Glomerular visceral epithelial cell (primary cell): Measurements from ENCODE around the gene FFAR1.

Experiments used
- DNase-seq: peaks from one replicate; pipeline ENCODE4 v3.0.0-alpha.2; 2016; ENCODE audit errors: extremely low spot score

Gene FFAR1

DNA sequence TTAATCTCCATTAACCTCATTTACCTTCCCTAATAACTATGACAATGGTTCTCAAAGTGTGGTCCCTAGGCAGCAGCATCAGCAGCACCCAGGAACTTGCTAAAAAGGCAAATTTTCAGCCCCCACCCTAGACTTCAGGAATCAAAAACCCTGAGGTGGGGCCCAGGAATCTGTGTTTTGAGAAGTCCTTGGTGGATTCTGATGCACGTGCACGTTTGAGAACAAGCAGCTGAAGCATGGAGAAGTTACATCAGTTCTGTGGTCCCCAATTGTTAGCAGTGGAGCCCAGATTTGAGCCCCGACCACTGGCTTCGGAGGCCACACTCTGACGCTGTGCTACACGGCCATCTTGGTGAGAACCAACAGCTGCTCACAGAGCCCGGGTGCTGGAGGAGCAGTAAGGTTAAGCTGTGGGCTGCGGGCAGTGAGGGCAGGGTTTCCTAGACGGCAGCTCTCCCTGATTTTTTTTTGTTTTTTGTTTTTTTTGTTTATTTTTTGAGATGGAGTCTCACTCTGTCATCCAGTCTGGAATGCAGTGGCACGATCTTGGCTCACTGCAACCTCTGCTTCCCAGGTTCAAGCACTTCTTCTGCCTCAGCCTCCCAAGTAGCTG, 32.7 kb upstream of the FFAR1 start:
- DNase-seq, result no peak

DNA sequence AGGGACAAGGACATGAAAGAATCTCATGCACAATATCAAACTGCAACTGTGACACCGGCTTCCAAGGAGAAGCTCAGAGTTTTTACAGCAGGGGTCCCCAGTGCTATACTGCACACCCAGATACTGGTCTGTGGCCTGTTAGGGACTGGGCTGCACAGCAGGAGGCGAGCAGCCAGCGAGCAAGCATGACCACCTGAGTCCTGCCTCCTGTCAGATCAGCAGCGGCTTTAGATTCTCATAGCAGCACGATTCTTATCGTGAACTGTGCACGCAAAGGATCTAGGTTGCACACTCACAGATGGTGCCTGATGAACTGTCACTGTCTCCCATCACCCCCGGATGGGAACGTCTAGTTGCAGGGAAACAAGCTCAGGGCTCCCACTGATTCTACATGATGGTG, 31.8 kb upstream of the FFAR1 start:
- no peak for DNase-seq

DNA sequence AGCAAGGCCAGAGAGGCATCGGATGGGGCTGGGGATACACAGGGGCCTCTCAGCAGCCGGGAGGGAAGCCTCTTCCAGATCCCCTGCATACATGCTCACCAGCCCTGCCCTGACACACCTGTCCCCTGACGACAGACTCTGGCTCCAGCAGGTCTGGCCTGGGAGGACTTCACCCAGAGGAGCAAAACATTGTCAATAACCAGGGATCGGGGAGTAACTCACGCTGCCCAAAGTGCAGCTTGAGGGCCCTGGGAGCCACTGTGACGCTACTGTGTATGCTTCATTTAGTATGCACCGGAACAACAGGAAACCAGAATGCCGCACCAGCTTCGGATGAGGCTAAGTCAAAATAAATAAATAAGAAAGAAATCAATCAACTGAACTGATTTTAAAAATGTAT, 31.1 kb upstream of the FFAR1 start:
- no peak for DNase-seq

DNA sequence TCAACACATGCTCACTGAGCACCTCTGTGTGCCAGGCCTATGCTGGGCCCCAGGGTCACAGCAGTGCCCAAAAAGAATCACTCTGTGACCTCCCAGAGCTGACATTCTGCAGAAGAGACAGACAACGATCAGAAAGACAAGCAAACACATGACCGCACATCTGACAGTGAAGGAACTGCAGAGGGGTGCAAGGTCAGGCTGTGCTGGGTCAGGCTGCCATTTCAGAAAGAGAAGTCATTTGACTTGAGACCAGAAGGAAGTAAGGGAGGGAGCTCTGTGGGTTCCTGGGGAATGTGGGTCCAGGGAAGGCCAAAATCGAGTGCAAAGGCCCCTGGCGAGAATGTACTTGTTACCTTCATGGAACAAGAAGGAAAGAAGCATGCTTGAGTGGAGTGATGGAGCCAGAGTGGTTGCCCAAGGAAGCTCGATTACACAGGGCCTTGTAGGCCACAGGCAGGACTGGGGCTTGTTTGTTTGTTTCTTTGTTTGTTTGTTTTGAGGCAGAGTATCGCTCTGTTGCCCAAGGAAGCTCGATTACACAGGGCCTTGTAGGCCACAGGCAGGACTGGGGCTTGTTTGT, 30.1 kb upstream of the FFAR1 start:
- DNase-seq, result no peak

DNA sequence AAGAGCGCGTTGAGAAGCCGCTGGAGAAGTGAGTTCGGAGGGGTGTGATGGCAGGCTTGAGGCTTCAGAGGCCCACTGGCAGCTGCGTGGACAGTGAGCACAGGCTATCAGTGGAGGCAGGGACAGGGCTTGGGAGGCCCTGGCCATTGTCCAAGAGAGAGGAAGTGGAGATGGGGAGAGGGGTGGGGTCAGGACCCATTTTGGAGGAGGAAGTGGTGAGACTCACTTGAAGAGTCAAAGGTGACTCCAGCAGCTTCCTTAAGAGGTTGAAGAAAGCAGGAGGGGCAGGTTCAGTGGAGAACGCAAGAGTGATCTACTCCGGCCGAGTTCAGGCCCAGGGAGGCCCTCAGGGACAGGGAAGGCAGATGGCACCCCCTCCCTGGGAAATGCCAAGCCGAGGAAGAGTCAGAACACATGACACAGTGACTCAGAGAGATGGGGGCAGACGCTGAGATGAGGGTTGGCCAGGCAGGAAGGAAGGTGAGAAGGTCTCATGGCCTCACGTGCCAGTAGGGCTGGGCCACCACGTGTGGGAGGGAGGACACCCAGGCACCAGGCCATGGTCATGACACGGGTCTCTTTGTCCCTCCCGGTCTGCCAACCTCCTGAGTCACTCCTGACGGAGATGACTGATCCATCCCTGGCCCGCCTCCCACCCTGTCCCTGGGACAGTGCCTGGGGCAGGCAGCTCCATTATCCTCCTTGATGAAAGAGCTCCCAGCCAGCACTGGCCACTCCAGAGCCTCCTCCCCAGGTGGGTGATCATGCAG, 28.8 kb upstream of the FFAR1 start:
- peak; percentile 78 for DNase-seq

DNA sequence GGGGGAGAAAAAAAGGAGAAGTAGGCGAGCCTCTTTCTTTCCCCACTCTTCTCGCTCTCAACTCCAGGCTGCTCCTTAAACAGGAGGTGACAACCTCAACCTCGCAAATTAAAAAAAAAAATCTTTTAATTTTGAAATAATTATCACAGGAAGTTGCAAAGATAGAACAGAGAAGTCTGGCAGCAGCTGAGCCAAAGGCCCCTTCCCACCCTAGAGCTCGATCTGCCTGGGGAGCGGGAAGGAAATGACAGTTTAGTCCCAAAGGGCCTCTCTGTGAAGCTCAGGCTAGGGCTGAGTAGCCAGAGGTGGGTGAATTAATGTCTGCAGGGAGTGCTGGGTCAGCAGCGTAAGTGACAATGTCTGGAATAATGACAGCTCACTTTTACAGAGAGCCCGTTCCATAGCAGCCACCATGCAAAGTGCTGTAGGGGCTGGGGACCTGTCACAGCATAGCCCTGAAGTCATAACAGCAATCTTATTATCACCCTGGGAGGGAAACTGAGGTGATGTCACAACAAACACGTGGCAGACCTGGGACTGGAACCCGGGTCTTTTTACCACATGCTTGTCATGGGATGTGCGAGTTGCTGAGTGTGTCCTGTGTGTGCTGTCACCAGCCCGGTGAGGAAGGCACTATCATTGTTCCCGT, 27.5 kb upstream of the FFAR1 start:
- DNase-seq, result no peak

DNA sequence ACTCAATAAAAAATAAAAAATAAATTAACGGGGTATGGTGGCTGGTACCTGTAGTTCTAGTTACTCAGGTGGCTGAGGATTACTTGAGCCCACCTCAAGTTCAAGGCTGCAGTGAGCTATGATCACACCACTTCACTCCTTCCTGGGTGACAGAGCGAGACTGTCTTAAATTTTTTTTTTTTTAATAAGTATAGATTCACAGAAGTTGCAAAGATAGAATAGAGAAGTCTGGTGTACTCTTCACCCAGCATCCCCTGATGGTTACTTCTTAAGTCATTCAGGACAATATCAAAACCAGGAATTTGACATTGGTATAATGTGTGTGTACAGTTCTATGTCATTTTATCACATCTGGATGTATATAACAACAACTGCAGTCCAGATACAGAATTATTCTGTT, 26.4 kb upstream of the FFAR1 start:
- DNase-seq, result no peak

DNA sequence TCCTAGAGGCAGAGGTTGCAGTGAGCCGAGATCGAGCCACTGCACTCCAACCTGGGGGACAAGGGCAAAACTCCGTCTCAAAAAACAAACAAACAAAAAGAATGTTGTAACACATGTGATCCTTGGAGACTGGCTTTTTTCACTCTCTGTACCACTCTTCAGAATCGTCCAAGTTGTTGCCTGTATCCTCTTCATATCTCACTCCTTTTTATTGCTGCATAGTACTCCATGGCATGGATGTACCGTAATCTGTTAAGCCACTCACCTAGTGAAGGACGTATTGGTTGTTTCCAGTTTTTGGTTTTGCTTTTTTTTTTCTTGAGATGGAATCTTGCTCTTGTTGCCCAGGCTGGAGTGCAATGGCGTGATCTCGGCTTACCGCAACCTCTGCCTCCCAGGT, 25.7 kb upstream of the FFAR1 start:
- DNase-seq, result no peak

DNA sequence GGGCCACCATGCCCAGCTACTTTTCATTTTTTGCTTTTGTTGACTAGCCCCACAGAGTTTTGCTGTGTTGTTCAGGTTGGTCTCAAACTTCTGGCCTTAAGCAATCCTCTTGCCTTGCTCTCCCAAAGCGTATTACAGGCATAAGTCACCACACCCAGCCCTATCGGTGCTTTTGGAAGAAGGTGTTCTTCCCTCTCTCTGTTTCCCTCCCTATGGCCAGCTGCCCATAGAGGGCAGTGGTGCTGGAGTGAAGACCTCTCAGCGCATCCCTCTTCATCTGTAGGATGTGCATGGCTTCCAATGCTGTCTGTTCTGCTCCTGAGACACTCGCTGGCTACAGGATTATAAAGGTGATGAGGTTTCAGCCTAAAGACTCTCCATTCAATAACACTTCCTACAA, 20.1 kb upstream of the FFAR1 start:
- no peak for DNase-seq

DNA sequence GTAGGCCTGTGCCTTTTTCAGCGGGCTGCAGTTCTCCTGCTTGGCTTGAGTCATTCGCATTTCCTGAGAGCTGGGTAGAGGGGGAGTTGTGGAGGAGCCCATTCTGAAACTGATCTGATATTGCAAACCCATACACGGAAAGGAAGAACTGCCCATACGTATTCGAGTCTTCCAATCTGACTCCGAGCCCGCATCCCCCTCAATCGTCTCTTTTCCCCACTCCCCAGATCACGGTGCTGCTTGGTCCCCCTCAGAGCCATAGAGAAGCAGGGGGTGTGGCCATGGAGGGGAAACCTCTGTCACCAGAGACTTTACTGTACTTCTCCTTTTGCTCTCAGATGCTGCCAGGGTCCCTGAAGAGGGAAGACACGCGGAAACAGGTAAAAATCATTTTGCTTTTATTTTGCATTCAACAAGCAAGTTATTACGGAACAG, 18.8 kb upstream of the FFAR1 start, which contains the start of gene CD22:
CD22 (plus strand) TSS at position 337 of the 435 bp plus-strand sequence. CDS start 2,854 bp downstream, outside the sequence.
- no peak for DNase-seq

DNA sequence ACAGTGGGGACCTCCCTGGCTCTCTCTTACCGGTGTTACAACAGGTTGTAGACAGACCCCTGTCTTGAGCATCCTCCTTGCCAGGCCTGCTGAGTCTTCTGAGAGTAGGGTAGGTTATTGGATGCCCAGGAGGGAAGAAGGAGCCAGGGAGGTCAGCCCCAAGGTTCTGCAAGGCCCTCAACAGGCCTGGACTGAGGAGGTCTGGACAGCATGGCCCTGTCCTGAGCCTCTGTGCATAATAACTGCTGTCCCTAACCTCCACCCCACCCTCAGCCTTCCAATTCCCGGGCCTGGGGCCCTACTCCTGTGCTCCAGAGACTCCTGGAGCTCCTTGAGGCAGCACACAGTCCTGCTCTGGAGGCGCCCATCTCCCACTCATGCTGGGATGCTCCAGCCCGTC, 18.4 kb upstream of the FFAR1 start:
- DNase-seq, result no peak

DNA sequence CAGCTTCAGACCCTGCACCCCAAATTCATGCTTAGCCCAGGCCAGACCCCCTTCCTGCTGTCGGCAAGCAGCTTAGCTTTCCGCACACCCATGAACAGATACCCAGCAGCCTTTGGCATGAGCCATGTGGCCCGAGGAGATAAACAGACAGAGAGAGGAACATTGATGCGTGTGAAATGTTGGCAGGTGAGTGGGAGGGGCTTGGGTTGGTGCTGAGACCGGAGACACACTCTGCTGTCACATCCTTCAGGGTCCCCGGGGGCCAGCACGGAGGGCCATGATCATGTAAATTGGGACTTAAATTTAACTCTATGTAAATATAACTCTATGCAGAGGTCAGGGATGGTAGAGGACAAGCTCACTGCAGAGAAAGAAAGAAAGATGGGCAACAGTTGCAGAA, 17.2 kb upstream of the FFAR1 start:
- no peak for DNase-seq

DNA sequence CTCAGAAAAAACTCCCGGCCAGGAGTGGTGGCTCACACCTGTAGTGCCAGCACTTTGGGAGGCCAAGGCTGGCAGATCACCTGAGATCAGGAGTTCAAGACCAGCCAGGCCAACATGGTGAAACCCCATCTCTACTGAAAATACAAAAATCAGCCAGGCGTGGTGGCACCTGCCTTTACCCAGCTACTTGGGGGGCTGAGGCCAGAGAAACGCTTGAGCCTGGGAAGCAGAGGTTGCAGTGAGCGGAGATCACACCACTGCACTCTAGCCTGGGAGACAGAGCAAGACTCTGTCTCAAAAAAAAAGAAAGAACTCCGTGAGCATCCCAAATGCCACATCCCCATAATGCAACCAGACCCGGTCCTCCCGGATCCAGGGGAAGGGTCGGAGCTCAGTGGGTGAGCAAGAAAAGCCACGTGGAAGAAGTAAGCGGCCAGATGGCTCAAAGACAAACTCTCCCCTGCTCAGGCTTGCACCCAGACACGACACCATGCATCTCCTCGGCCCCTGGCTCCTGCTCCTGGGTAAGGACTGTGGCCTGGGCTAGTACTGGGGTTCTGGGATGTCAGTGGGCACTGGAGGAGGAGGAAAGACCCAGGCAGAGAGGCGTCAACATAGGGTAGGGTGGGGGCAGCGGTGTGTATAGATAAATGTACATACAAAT, 16.0 kb upstream of the FFAR1 start:
- DNase-seq, result no peak

DNA sequence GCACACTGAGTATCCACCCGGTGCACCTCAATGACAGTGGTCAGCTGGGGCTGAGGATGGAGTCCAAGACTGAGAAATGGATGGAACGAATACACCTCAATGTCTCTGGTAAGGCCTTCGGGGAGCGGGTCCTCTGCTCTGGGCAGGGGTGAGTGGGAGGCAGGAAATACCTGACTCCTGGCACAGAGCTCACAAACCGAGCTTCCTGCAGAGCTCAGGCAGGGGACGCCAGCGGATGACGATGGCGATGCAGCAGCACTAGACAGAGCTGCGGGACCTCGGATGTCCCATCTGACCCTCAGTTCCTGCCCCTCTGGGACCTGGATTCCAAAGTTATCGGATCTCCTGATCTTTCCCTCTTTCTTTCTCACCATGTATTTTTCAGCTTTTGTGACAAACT, 14.9 kb upstream of the FFAR1 start:
- no peak for DNase-seq

DNA sequence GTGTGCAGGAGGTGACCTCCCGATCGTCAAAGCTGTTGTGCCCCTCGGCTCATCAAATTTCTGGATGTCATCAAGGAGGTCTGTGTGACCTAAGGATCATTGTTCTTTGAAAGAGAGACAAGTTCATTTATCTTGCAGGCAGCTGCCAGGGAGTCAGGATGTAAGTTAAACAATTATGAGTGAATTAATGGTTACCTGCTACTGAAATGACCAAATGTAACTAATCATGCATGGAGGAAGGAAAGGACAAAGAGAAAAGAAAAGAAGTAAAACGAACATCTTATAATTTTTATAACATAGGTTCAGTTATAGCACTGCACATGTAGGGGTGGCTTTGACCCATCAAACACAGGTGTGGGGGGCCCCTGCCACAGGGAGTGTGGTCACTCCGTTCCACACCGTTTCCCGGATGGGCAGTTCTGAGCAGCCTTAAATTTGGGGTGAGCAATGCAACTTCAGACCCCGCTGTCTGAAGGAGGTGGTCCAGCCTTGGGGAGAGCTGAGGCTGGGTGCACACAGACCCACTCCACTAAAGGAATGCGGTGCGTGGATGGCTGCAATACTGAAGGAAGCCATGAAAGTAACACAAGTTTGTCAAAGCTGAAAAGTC, 13.5 kb upstream of the FFAR1 start:
- DNase-seq, result no peak

DNA sequence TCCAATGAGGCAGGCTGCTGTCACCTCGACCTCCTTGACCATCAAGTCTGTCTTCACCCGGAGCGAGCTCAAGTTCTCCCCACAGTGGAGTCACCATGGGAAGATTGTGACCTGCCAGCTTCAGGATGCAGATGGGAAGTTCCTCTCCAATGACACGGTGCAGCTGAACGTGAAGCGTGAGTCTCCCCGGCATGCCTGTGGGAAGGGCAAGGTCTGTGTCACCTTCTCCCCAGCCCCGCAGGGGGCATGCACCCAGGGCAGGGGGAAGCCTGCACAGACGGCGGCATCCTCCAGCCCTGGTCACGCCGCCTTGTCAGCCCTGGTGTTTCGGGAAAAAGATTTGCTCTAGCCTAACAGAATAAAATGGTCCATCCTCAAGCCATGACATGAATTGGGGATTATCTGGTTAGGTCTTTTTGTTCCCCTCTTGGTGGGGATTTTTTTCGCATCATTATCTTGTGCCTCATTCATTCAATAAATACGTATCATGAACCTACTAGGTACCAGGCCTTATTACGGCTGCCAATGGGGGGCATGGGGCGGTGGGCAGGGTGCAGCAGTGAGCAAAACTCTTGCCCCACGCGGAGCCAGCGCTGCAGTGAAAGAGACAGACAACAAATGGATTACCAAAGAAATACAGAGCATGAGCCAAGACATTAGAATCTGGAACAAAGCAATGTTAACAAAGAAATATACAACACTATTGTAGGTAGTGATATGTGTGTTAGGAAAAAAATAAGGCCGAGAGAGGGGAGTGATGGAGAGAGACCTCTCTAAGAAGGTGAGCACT, 11.3 kb upstream of the FFAR1 start:
- DNase-seq, result no peak

DNA sequence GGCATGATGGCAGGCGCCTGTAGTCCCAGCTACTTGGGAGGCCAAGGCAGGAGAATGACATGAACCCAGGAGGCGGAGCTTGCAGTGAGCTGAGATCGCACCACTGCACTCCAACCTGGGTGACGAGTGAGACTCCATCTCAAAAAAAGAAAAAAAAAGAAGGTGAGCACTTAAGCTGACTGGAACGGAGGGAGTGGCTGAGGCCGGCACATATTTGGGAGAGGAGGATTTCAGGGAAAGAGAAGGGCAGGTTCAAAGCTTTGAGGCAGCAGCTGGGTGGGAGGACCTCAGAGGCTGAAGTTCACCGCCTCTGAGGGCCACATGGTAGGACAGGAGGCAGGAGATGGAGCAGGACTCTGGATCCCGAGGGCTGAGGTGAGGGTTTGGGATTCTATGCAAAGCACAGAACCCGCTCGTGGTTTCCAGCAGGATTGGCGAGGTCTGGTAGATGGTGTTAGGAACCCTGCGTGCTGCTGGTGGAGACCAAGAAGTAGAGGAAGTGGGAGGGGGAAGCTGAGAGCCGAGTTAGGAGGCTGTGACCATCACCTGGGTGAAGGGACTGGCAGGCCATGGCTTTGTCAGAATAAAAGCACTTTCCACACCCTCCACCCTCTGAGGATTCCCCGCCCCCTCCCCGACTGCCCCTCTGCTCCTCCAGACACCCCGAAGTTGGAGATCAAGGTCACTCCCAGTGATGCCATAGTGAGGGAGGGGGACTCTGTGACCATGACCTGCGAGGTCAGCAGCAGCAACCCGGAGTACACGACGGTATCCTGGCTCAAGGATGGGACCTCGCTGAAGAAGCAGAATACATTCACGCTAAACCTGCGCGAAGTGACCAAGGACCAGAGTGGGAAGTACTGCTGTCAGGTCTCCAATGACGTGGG, 10.4 kb upstream of the FFAR1 start:
- DNase-seq, result no peak

DNA sequence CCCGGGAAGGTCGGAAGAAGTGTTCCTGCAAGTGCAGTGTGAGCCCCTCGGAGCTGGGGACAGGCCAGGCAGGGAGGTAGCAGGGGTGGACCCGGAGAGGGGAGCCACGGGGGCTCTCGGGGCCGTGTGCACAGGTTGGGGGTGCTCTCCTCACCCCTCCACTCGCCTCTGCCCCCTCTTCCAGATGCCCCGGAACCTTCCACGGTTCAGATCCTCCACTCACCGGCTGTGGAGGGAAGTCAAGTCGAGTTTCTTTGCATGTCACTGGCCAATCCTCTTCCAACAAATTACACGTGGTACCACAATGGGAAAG, 9.8 kb upstream of the FFAR1 start:
- no peak for DNase-seq

DNA sequence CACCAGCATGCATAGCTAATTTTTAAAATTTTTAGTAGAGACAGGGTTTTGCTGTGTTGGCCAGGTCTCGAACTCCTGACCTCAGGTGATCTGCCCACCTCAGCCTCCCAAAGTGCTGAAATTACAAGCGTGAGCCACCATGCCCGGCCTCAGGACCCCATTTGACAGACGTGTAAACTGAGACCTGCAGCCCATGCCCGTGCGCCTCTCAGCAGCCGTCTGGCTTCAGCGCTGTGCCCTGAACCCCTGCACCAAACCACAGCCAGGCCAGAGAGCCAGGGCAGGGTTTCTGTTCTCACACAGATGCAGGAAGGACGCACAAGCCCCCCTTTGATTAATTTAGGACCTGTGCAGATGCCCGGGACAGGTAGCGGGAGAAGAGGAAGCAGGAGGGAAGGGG, 7.3 kb upstream of the FFAR1 start:
- no peak for DNase-seq

DNA sequence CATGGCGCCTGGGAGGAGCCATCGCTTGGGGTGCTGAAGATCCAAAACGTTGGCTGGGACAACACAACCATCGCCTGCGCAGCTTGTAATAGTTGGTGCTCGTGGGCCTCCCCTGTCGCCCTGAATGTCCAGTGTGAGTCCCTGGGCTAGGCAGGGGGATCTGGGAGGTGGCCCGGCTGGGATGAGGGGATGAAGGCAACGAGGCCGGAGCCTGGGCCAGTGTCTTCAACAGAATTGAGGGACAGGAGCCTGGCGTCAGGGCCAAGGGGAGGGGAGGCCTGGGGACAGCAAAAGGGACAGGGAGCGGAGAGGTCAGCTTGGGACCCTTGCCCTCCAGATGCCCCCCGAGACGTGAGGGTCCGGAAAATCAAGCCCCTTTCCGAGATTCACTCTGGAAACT, 6.7 kb upstream of the FFAR1 start:
- DNase-seq, result no peak
